Tibial nerve (tissue), 3 donors: Measurements from ENCODE around the gene KCNH5.

Experiments
- POLR2A ChIP-seq, 2 donors: fragments of 450-650 bp; IDR thresholded peaks; one replicate each; pipeline ENCODE4 v1.6.1; 2017; ENCODE audit warnings: antibody characterized with exemption in 2 of 2, mild to moderate bottlenecking in 2 of 2, moderate library complexity in 2 of 2
- TF ChIP-seq, protein P1 (sequence below), 5 experiments: fragments of 200-600 bp in 3 of 5; fragments of 450-650 bp in 2 of 5; sonication (generic) in 3 of 5; IDR thresholded peaks; one replicate each; pipeline ENCODE4 v1.5.1; 2016 to 2019; ENCODE audit warnings: antibody characterized with exemption in 5 of 5, mild to moderate bottlenecking in 3 of 5, moderate library complexity in 2 of 5

DNA sequence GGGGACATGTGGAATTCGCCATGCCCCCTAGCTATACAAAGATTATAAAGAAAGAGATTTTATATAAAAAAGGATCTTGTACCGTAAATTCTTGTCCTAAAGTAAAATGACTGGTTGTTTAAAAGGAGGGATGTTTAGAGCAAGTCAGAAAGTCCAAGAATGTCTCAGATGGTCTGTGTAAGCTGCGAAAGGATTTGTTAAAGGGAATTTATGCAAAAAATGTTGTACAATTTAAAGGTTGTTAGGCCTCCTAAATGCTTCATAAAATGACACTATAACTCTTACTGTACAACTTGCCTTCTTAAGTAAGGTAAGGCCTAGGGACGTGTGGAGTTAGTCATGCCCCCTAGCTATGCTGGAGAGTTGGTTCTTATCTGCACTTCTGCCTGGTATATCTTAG is 237.6 kb downstream of the KCNH5 start:
- TF ChIP-seq, protein P1, sequence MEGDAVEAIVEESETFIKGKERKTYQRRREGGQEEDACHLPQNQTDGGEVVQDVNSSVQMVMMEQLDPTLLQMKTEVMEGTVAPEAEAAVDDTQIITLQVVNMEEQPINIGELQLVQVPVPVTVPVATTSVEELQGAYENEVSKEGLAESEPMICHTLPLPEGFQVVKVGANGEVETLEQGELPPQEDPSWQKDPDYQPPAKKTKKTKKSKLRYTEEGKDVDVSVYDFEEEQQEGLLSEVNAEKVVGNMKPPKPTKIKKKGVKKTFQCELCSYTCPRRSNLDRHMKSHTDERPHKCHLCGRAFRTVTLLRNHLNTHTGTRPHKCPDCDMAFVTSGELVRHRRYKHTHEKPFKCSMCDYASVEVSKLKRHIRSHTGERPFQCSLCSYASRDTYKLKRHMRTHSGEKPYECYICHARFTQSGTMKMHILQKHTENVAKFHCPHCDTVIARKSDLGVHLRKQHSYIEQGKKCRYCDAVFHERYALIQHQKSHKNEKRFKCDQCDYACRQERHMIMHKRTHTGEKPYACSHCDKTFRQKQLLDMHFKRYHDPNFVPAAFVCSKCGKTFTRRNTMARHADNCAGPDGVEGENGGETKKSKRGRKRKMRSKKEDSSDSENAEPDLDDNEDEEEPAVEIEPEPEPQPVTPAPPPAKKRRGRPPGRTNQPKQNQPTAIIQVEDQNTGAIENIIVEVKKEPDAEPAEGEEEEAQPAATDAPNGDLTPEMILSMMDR (IDR thresholded peaks at IDR 0.05), result no peak
- TF ChIP-seq POLR2A (IDR thresholded peaks at IDR 0.05), result no peak
